GM19372 (cell line): ENCODE data around the gene ADAMTS14.

Experiments used
- ATAC-seq: cut with Tn5 transposase; IDR thresholded peaks from one replicate; pipeline ENCODE4 v1.9.1; 2021; ENCODE audit warnings: mild to moderate bottlenecking, low read depth, moderate library complexity; ENCODE audit not compliant: unreplicated experiment

The ADAMTS14 gene

DNA sequence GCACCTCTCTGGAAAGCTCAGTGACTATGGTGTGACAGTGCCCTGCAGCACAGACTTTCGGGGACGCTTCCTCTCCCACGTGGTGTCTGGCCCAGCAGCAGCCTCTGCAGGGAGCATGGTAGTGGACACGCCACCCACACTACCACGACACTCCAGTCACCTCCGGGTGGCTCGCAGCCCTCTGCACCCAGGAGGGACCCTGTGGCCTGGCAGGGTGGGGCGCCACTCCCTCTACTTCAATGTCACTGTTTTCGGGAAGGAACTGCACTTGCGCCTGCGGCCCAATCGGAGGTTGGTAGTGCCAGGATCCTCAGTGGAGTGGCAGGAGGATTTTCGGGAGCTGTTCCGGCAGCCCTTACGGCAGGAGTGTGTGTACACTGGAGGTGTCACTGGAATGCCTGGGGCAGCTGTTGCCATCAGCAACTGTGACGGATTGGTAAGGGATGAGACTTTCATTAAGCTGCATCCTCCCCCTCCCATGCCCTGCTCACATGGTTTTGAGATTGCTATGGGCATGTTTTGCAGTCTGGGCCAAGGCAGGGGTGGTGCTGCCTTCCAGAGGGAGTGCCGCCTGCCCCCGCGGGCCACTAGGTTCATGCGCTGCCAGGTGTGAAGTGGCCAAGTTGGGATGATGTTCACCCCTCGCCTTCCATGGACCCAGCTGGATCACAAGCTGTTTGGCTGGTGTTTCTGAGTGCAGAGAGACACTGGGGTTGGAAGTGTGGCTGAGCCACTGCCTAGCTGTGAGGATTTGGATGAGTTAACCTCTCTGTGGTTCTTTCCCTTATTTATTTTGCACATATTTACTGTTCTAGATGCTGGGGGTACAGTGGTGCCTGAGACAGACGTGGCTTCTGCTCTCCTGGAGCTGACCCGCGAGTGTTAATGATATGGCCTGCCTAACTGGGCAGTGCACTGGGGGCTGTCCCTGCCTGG, 2.5 kb downstream of the ADAMTS14 start:
- ATAC-seq = no peak

DNA sequence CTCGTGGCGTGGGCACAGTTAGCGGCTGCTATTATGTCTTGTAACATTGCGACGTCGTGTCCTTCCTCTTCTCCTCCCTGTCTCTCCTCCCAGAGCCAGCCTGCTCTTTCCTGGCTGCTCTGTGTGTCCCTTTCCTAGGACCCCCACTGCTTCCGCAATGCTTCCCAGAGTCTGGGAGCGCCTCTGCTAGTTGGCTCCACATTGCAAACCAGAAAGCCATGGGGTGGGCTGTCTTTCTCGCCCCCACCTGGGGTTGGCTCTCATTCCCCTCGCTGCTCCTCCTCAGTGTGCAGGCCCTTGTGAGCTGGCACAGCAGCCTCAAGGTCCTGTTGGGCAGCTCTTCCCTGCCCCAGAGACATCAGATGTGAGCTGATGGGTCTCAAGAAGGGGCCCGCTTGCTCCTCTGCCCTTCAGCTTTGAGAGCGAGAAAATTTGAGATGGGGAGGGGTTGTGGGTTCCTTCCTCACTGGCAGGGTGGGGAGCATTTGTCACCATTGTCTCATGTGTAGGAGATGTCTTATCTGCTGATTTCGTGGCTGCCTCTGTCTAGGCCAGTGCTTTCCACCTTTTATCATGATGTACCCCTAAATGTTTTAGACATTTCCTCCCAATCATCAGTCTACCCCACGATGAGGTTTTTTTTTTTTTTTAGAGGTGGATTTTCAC, 3.3 kb downstream of the ADAMTS14 start:
- no peak for ATAC-seq

DNA sequence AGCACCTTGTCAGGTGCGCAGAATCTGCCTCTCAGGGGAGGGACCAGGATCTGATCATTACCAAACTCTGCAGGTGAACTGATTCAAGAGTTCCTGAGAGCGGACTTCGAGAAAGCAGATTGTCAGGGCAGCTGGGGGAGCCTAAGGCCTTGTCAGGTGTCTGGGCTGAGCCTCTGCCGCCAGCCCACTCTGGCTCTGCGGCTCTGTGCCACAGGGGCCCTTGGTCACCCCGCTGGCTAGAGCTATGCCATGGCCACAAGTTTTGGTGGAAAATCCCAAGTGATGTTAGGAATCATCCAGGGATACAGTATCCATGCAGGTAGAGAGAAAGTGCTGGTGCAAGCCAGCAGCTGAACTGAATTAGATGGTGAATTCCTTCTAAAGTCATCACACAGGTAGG, 4.2 kb downstream of the ADAMTS14 start:
- ATAC-seq = no peak

DNA sequence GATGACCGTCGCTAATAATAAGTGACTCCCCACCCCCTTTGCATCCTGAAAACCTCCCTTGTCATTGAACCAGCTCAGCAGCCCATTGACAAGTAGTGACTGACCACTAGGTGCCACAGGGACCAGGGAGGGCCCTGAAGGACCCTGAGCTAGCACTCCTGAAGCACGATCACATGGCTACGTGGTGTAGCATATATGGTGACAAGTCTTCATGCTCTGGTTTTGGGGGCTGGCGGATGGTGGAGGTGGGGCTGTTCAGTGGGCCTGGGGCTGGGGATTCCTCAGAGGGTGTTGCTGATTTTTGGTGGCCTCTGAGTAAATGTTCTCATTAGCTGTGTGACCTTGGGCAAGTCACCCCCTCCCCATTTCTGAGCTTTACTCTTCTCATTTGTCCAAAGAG, 4.7 kb downstream of the ADAMTS14 start:
- no peak for ATAC-seq

DNA sequence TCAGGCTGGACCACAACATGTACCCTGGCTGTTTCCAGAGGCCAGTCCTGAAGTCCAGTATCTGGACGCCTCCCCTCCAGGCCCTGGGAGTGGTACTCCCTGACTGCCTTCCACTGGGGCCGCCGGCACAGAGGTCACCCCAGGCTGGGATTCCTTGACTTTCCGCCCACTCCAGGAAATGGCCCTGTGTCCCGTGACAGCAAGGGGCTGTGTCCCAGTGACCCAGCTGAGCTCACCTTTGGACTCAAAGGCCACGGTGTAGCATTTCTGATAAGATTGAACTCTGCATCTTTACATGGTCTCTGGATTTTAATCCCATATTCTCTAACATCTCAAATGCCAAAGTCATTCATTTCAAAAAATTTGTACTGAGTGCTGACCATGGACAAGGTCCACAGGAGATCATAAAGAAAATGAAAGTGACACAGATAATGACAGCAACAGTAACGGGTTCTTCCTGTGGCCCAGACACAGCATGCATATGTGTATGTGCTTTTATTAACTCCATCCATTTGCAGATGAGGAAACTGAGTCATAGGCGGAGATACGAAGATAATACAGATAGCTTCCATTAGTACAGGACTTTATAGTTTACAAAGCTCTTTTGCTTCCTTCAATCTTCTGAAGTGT, 5.4 kb downstream of the ADAMTS14 start:
- ATAC-seq = no peak

DNA sequence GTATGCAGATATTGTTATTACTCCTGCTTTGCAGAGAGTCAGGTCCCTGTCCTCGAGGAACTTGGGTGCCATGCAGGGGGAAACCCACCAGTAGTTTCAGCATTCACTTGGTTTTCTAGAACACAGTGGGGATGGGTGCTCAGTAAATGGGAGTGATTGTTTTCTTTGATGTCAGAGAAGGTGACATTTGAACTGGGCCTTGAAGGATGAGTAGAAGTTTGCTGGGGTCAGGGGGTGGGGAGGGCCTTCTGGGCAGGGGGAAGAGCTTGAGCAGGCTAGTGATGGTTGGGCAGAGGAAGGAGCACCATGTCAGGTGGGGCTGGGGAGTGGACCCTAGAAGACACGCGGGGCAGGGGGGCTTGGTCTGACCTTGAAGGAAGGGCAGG, 5.9 kb downstream of the ADAMTS14 start:
- ATAC-seq = no peak

DNA sequence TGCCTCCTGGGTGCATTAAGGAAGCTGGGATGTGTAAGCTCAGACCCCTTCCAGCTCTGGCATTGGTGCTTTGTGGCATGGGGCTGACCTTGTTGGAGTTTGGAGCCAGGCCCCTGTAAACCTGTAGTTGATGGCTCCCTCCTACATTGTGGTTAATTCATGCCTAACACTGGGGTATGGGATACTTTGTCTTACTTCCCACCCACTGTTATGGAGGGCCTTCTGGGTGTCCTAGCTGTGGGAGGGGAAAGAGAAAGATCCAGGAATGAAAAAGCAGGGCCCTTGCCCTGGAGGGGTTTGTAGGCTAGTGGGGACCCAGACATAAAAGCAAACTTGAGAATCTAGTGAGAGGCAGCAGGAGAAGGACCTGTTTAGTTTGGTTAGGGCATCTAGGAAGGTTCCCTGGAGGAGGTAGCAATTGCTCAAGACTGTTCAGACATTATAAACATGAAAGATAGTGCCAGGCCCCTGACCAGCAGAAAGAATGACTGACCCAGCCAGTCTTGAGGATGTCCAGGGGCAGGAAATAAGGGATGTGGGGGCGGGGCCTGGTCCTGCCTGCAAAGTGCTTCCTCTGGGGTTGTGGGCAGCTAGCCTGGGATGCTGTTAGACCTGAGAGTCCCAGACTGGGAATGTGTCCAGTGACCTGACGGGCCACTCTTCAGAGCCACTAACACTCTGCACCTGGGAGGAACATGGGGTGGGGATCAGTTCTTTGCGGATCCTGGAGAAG, 6.6 kb downstream of the ADAMTS14 start:
- no peak for ATAC-seq

DNA sequence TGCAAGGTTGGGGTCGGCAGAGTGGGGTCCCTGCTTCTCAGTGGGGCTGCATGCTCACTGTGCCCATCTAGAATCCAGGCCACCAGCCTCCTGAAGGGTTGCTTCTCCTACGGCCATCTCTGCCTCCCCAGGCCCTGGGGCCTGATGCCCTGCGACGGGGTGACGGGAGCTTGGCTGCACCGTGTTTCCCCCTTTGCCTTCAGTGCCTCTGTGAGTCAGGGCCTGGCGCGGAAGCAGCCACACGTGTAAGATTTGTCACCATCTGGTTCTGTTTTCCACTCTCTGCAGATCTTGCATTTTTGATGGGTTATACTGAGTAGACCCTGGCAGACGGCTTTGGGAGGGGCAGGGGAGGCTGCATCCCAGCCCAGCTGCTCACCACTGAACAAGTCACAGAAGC, 7.2 kb downstream of the ADAMTS14 start:
- ATAC-seq = no peak

DNA sequence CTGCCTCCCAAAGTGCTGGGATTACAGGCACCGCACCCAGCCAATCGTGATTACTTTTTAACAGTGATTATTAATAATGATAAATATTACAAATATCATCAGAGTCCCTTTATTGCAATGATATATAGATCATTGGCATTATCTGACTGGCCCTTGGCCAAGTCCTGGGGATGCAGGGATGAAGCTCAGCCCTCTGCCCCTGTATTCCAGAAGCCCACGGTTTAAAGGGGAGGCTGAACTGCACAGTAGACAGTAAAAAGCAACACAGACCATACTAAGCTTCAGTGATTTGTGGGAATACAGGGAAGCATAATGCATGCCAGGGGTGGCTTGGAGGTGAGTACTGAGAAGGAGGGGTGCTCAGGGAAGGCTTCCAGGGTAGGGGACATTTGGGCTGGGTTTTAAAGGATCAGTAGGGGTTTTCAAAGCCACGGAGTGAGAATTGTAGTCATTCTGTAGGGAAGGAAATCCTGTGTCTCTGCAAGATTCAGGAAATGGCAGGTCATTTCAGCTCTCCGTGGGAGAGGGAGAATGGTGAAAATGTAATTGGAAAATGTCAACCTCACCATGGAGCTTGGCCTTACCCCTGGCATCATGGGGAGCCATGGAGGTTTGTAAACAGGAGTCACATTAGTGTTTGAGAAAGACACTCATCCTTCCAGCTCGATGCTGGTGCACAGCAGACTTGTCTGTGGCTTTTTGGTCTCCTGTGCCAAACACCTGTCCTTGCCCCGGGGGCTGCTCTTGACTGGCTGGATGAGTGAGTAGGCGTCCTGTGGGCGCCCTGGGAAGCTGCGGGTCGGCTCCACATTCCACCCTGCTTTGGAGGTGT, 8.8 kb downstream of the ADAMTS14 start:
- ATAC-seq = no peak

DNA sequence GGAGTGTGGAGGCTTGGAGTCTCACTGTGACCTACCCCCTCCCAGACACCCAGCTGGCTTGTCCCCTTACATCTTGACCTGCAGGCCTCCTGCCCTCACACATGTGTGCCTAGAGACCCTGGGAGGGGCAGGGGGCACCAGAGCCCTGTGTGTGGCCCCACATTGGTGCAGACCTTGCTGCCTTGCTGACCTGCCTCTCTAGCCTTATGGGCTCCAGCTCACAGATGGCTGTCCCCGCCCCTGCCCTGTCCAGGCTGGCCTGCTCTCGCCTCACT, 9.4 kb downstream of the ADAMTS14 start:
- no peak for ATAC-seq

DNA sequence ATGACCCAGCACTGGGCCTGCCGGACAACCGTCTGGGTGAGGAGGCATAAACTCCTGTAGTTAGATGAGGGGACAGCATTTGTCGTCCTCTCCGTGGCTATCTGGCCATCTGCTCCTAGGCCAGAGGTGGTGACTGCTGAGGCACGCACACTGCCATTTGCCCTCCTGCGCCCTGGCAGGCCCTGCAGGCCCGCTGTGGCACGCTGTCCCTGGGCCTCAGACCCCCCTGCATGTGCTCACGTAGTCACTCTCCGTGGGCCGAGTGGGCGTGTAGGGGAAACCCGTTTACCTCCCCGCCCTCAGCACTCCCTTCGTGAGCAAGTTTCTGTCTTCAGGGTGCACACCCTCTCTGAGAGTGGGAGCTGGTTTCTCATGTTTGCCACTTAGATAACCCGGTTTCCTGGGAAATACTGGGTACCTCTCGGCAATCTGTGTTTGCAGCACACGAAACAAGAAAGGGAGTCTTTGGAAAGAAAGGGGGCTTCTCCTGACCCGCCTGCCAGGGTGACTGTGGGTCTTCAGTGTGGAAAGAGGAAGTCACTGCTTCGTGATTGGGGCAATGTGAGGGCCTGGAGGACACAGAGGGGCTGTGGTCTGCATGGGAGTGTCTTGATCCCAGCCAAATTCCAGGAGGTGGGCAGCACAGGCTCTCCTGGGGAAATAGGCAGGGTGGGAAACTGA, 10.8 kb downstream of the ADAMTS14 start:
- ATAC-seq = no peak

DNA sequence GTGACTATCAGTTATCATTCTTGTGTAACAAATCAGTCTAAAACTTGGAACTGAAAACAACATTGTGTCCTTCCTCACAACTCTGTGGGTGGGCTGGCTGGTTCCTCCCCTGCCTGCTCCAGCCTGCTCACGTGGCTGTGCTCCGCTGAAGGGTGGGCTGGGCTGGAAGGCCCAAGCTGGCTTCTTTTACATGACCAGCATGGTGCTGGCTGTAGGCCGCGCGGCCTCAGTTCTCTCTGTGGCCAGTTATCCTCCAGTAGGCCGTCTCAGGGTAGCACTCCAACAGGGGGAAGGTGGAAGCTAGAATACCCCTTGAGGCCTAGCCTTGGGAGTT, 11.3 kb downstream of the ADAMTS14 start:
- no peak for ATAC-seq

DNA sequence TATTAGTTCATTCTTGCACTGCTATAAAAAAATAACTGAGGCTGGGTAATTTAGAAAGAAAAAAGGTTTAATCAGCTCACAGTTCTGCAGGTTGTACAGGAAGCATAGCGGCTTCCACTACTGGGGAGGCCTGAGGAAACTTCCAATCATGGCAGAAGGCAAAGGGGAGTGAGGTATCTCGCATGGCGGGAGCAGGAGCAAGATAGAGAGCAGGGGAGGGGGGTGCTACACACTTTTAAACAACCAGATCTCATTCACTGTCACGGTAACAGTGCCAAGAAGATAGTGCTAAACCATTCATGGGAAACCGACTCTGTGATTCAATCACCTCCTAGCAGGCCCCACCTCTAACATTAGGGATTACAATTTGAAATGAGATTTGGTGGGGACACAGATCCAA, 11.6 kb downstream of the ADAMTS14 start:
- ATAC-seq = no peak

DNA sequence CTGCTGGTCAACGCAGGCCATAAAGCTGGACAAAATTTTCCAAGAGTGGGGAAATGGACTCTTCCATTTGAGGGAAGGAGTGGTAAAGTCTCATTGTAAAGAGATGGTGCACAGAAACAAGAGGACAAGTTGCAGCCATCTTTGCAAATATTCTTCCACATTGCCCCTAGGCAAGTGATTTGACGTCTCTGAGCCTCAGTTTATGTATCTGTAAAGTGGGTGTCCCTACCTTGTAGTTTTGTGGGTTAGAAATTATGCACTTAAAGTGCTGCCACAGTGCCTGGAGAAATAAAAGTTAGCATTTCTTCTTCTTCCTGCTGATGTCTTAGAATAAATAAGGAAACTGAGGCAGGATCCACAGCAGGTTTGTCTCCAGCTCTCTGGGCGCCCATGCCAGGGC, 12.1 kb downstream of the ADAMTS14 start:
- ATAC-seq = no peak

DNA sequence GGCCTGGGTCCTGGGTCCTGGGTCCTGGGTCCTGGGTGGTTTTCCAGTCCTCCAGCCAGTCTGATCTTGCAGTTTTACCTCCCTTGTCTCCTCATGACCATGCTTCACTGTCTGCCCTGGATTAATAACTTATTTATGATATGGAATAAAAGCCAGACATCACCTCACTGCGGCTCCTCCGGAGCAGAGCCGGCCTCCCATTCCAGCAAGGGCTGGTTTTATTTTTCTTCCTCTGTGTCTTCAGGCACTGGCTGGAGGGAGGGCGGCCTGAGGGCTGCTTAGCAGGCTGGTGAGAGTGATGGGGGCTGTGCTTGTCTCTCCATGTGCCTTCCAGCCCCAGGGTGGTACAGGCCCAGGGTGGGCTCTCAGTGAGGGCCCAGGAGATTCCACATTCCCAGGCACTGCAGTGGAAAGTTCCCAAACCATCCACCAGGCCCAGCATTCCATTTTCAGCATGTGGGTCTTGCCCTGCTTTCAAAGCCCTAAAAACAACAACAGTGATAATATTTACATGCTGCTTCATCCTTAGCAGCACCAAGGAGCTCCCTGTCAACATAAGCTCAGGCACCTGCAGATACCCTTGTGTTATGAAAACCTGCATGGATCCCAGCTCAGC, 12.6 kb downstream of the ADAMTS14 start:
- no peak for ATAC-seq

DNA sequence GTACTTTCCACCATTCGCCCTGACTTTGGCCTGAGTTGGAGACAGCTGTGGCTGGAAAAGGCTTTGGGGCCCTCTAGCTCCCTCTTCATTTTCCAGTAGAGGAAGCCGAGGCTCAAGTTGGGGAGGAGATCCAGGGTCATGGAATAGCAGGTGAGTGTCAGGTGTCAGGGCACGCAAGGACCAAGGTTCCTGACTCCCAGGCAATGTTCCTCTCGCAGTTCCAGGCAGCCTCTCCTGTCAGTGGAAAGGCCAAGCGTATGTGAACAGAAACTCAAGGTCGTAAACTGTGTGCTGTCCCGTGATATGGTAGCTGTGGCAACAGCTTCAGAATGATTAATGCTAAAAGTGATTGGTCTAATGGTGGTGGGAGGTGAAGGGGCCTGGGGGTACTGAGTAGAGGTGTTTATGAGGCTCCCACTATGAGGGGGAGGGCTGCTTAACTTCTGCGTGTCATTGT, 13.2 kb downstream of the ADAMTS14 start:
- ATAC-seq = no peak

DNA sequence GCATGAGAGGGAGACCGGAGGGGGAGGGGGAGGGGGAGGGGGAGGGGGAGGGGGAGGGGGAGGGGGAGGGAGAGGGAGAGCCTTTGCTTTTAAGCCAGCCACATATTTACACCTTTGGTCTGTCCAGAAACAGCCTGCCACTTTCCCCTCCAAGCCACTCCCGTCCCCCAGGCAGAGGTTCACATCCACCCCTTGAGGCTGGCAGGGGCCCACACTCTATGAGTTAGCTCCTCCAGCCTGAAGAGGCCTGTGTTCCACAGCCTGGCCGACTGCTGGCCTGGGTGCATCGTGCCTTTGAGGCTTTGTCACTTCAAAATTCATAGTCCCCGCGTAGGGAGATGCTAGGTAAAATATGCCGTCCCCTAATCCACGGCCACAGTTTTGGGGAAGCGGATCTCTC, 16.5 kb downstream of the ADAMTS14 start:
- no peak for ATAC-seq

DNA sequence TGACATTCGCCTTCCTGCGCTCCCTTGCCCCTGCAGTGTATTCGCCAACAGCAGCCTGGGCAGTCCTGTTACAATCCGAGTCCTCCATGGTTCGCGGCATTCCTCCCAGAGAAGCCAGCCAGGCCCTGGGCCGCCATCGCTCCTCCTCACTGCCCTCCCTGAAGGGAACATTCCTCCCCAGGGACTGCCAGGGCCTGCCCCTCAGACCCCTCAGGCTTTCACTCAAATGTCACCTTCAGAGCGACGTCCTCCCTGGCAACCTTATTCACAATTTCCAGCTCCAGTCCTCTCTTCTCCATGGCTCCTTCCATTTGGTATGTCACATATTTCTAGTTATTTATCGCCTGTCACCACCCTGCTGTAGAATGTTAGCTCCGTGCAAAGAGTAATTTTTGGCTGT, 17.4 kb downstream of the ADAMTS14 start:
- no peak for ATAC-seq

DNA sequence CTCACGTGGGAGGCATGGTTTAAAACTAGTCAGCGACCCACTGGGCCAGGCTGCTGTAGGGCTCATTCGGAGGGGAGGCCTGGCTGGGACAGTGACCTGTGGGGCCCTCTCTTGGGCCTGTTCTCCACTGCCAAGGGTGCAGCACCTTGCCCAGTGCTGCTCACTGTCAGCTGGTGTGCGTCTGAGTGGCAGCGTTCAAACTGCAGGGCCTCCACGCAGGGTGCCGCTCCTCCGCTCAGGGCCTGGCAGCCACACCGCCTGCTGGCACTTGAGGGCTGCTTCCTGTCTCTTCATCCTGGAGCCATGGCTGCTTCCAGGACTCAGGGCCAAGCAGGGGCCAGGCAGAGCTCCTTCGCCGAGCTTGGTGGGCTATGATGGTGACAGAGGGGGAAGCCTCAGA, 18.3 kb downstream of the ADAMTS14 start:
- no peak for ATAC-seq
